ENCODE results near the gene NEURL2. TPM values are rescaled to one million over a fixed set of nuclear protein-coding genes. Genes with fewer than 3 reads are reported as not detected.
A peak's percentile ranks its signal among the peaks of the same experiment; 100 is the strongest.
"Not testable (repeated sequence)": the region's sequence is repeated elsewhere in the genome, so short reads cannot be mapped to it uniquely, and the experiment has no call there.

The NEURL2 gene
- total and polyA plus RNA-seq, 4 donors = 2.0 to 32.9 (median 8.4) TPM

GRCh38 chr20:45934046-45934585 lies 43.1 kb upstream of the NEURL2 start:
- peak; percentile 78 to 87 for DNase-seq
- H3K9me3 ChIP-seq (ENCODE audit: control insufficient read depth, low read length) = no peaks in the 10 kb centered on the region
- no peaks in the 10 kb centered on the region for H3K27me3 ChIP-seq (ENCODE audit: control insufficient read depth in 1 of 2, insufficient read depth in 2 of 2, low read length in 1 of 2)
- no peaks in the 10 kb centered on the region for H3K4me1 ChIP-seq (ENCODE audit: control insufficient read depth in 1 of 2, insufficient read depth in 2 of 2, low read length in 2 of 2)
- 0% methylated on average over 28 to 34 of the region's 34 CpGs for WGBS, 2 donors
- H3K4me3 ChIP-seq (ENCODE audit: low read length in 2 of 2) = peak overlapping the region; percentile 29 to 59
- intact Hi-C loops (cut with DNase I) = loop anchor here (1.0 to 10.0 kb wide), 3 partner anchors 37 to 139 kb away; partner anchors contain the start of genes CTSA (in 1 of the 2), DNTTIP1 (in 1 of the 2), NEURL2 (in 1 of the 2) and WFDC3 (in 1 of the 2)
- H3K36me3 ChIP-seq (ENCODE audit: control insufficient read depth in 1 of 2, insufficient read depth in 2 of 2, low read length in 1 of 2) = peaks cover 0 to 7% of the 10 kb centered on the region in 2 donors
- peak overlapping the region in 1 of 2 donors; percentile 80 for H3K27ac ChIP-seq (ENCODE audit: low read depth in 1 of 2, low read length in 2 of 2)
- ATAC-seq (ENCODE audit: low FRiP score) = peak; percentile 56

GRCh38 chr20:45933266-45934045 lies 42.4 kb upstream of the NEURL2 start:
- H3K4me3 ChIP-seq (ENCODE audit: low read length in 2 of 2) = peak overlapping the region; percentile 29 to 59
- DNase-seq (peak; percentile 85 to 86), ATAC-seq (ENCODE audit: low FRiP score) (peak; percentile 41)
- 23% methylated on average over 22 of the region's 22 CpGs for whole genome bisulfite sequencing, 2 donors
- H3K27ac ChIP-seq (ENCODE audit: low read depth in 1 of 2, low read length in 2 of 2) = peak overlapping the region in 1 of 2 donors; percentile 80
- H3K4me1 ChIP-seq (ENCODE audit: control insufficient read depth in 1 of 2, insufficient read depth in 2 of 2, low read length in 2 of 2) = no peaks in the 10 kb centered on the region
- H3K27me3 ChIP-seq (ENCODE audit: control insufficient read depth in 1 of 2, insufficient read depth in 2 of 2, low read length in 1 of 2) = no peaks in the 10 kb centered on the region
- peaks cover 0 to 2% of the 10 kb centered on the region in 2 donors for H3K36me3 ChIP-seq (ENCODE audit: control insufficient read depth in 1 of 2, insufficient read depth in 2 of 2, low read length in 1 of 2)
- intact Hi-C loops (cut with DNase I) = loop anchor here (1.0 to 10.0 kb wide), 3 partner anchors 37 to 139 kb away; partner anchors contain the start of genes CTSA (in 1 of the 2), DNTTIP1 (in 1 of the 2), NEURL2 (in 1 of the 2) and WFDC3 (in 1 of the 2)
- no peaks in the 10 kb centered on the region for H3K9me3 ChIP-seq (ENCODE audit: control insufficient read depth, low read length)

- not testable (repeated sequence) for H3K4me3 ChIP-seq (ENCODE audit: low read length in 2 of 2); DNase-seq; H3K36me3 ChIP-seq (ENCODE audit: control insufficient read depth in 1 of 2, insufficient read depth in 2 of 2, low read length in 1 of 2); ATAC-seq (ENCODE audit: low FRiP score); H3K27ac ChIP-seq (ENCODE audit: low read depth in 1 of 2, low read length in 2 of 2); H3K9me3 ChIP-seq (ENCODE audit: control insufficient read depth, low read length); H3K27me3 ChIP-seq (ENCODE audit: control insufficient read depth in 1 of 2, insufficient read depth in 2 of 2, low read length in 1 of 2); H3K4me1 ChIP-seq (ENCODE audit: control insufficient read depth in 1 of 2, insufficient read depth in 2 of 2, low read length in 2 of 2)
- 95 to 96% methylated on average over 16 to 17 of the region's 17 CpGs for WGBS, 2 donors
- intact Hi-C loops (cut with DNase I) = loop anchor here in 1 of 2 donors (10.0 kb wide), 1 partner anchor 137 kb away; the partner anchor contains the start of genes DNTTIP1 and WFDC3
Observed at GRCh38 chr20:45931680-45932079, 40.7 kb upstream of the NEURL2 start.

GRCh38 chr20:45927071-45927878 lies 36.3 kb upstream of the NEURL2 start:
- no peak overlapping the region for H3K27ac ChIP-seq (ENCODE audit: low read depth in 1 of 2, low read length in 2 of 2)
- intact Hi-C loops (cut with DNase I) = no loop called here

GRCh38 chr20:45926731-45927070 lies 35.7 kb upstream of the NEURL2 start:
- H3K9me3 ChIP-seq (ENCODE audit: control insufficient read depth, low read length) = no peaks in the 10 kb centered on the region
- no peaks in the 10 kb centered on the region for H3K4me1 ChIP-seq (ENCODE audit: control insufficient read depth in 1 of 2, insufficient read depth in 2 of 2, low read length in 2 of 2)
- no peaks in the 10 kb centered on the region for H3K36me3 ChIP-seq (ENCODE audit: control insufficient read depth in 1 of 2, insufficient read depth in 2 of 2, low read length in 1 of 2)
- no peaks in the 10 kb centered on the region for H3K27me3 ChIP-seq (ENCODE audit: control insufficient read depth in 1 of 2, insufficient read depth in 2 of 2, low read length in 1 of 2)
- no peak overlapping the region for H3K4me3 ChIP-seq (ENCODE audit: low read length in 2 of 2)
- intact Hi-C loops (cut with DNase I) = no loop called here
- WGBS, 2 donors = 77 to 83% methylated on average over 2 of the region's 2 CpGs
- no peak for ATAC-seq (ENCODE audit: low FRiP score)
- no peak overlapping the region for H3K27ac ChIP-seq (ENCODE audit: low read depth in 1 of 2, low read length in 2 of 2)
- no peak for DNase-seq

More at GRCh38 chr20:45927071-45927878, 36.3 kb upstream of the NEURL2 start:
- Histone ChIP-seq H3K27me3 (ENCODE audit: control insufficient read depth in 1 of 2, insufficient read depth in 2 of 2, low read length in 1 of 2) (no peaks in the 10 kb centered on the region), H3K36me3 (ENCODE audit: control insufficient read depth in 1 of 2, insufficient read depth in 2 of 2, low read length in 1 of 2) (no peaks in the 10 kb centered on the region), H3K4me1 (ENCODE audit: control insufficient read depth in 1 of 2, insufficient read depth in 2 of 2, low read length in 2 of 2) (no peaks in the 10 kb centered on the region), H3K4me3 (ENCODE audit: low read length in 2 of 2) (no peak overlapping the region), H3K9me3 (ENCODE audit: control insufficient read depth, low read length) (no peaks in the 10 kb centered on the region)
- ATAC-seq (ENCODE audit: low FRiP score) = no peak
- WGBS, 2 donors = 81 to 83% methylated on average over 14 of the region's 14 CpGs
- DNase-seq = no peak

- no peak for ATAC-seq (ENCODE audit: low FRiP score)
- no peak overlapping the region for H3K27ac ChIP-seq (ENCODE audit: low read depth in 1 of 2, low read length in 2 of 2)
- no peaks in the 10 kb centered on the region for H3K9me3 ChIP-seq (ENCODE audit: control insufficient read depth, low read length)
- WGBS, 2 donors = 51% methylated on average over 9 of the region's 9 CpGs
- H3K4me3 ChIP-seq (ENCODE audit: low read length in 2 of 2) = no peak overlapping the region
- H3K36me3 ChIP-seq (ENCODE audit: control insufficient read depth in 1 of 2, insufficient read depth in 2 of 2, low read length in 1 of 2) = no peaks in the 10 kb centered on the region
- H3K4me1 ChIP-seq (ENCODE audit: control insufficient read depth in 1 of 2, insufficient read depth in 2 of 2, low read length in 2 of 2) = no peaks in the 10 kb centered on the region
- intact Hi-C loops (cut with DNase I) = no loop called here
- no peaks in the 10 kb centered on the region for H3K27me3 ChIP-seq (ENCODE audit: control insufficient read depth in 1 of 2, insufficient read depth in 2 of 2, low read length in 1 of 2)
- no peak for DNase-seq
Observed at GRCh38 chr20:45925821-45926506, 35.0 kb upstream of the NEURL2 start.

- WGBS, 2 donors = 35 to 39% methylated on average over 21 of the region's 21 CpGs
- no peak overlapping the region for H3K4me3 ChIP-seq (ENCODE audit: low read length in 2 of 2)
Observed at GRCh38 chr20:45924391-45925261, 33.6 kb upstream of the NEURL2 start.

More at GRCh38 chr20:45924391-45925261, 33.6 kb upstream of the NEURL2 start:
- ATAC-seq (ENCODE audit: low FRiP score) (peak; percentile 52), DNase-seq (peak in 1 of 2 donors; percentile 73)
- Histone ChIP-seq H3K36me3 (ENCODE audit: control insufficient read depth in 1 of 2, insufficient read depth in 2 of 2, low read length in 1 of 2) (no peaks in the 10 kb centered on the region), H3K27ac (ENCODE audit: low read depth in 1 of 2, low read length in 2 of 2) (no peak overlapping the region), H3K27me3 (ENCODE audit: control insufficient read depth in 1 of 2, insufficient read depth in 2 of 2, low read length in 1 of 2) (no peaks in the 10 kb centered on the region), H3K9me3 (ENCODE audit: control insufficient read depth, low read length) (no peaks in the 10 kb centered on the region), H3K4me1 (ENCODE audit: control insufficient read depth in 1 of 2, insufficient read depth in 2 of 2, low read length in 2 of 2) (no peaks in the 10 kb centered on the region)
- intact Hi-C loops (cut with DNase I) = no loop called here

All from aorta (tissue), 5 donors.